GM12892 (cell line): Measurements from ENCODE around the gene ATE1.

ENCODE experiments used
- POLR2AphosphoS5 ChIP-seq: IDR thresholded peaks from 2 replicates; pipeline ENCODE4 v1.6.1; 2011; ENCODE audit warnings: low read depth, low read length, control low read depth
- TAF1 ChIP-seq: IDR thresholded peaks from 2 replicates; pipeline ENCODE4 v1.6.1; 2011; ENCODE audit warnings: low read depth, mild to moderate bottlenecking, control low read depth, low read length, borderline replicate concordance

- TF ChIP-seq POLR2AphosphoS5 (no peak), TAF1 (no peak)
Measured at GRCh38 chr10:121694966-121695643, 232.7 kb downstream of the ATE1 start.
